Keratinocyte (primary cell): ENCODE results near the gene MXD3. TPM values are rescaled to one million over a fixed set of nuclear protein-coding genes. Genes with fewer than 3 reads are reported as not detected.

Experiments
- DNase-seq: peaks from one replicate; pipeline ENCODE4 v3.0.0-alpha.2; 2011; ENCODE audit warnings: low read depth, missing footprints, low spot score
- FAIRE-seq: peaks from 2 replicates; lab custom pipeline; 2011; peaks lifted over from hg19 to GRCh38; lab: Jason Lieb, UNC
- H2AFZ ChIP-seq: 2 replicates; pipeline ENCODE4 v1.6.0; 2012; ENCODE audit warnings: low read length, control low read depth, inconsistent platforms; ENCODE audit not compliant: control insufficient read depth
- H3K27ac ChIP-seq: 2 replicates; pipeline ENCODE4 v1.5.1; 2011; ENCODE audit warnings: low read length; ENCODE audit not compliant: control insufficient read depth, insufficient read depth
- H3K27me3 ChIP-seq: 3 replicates; pipeline ENCODE4 v1.6.0; 2011; ENCODE audit warnings: low read length; ENCODE audit not compliant: control insufficient read depth, insufficient read depth; ENCODE audit errors: extremely low read depth
- H3K36me3 ChIP-seq, 2 experiments: 2 replicates in 1 of 2; 3 replicates in 1 of 2; pipeline ENCODE4 v1.5.1; 2011; ENCODE audit warnings: low read length in 2 of 2, mild to moderate bottlenecking in 1 of 2; ENCODE audit not compliant: control insufficient read depth in 2 of 2, insufficient read depth in 2 of 2; ENCODE audit errors: extremely low read depth in 1 of 2
- H3K4me1 ChIP-seq: 3 replicates; pipeline ENCODE4 v1.5.1; 2011; ENCODE audit warnings: low read length; ENCODE audit not compliant: control insufficient read depth, insufficient read depth; ENCODE audit errors: extremely low read depth
- H3K4me2 ChIP-seq: 3 replicates; pipeline ENCODE4 v1.6.0; 2011; ENCODE audit warnings: low read depth, low read length; ENCODE audit not compliant: control insufficient read depth, insufficient read depth; ENCODE audit errors: extremely low read depth
- H3K4me3 ChIP-seq, 3 experiments: fragments of 200-600 bp in 1 of 3; sonication (generic) in 1 of 3; 2 replicates in 2 of 3; 3 replicates in 1 of 3; pipeline ENCODE4 v1.5.1; 2011 to 2016; ENCODE audit warnings: low read length in 3 of 3, mild to moderate bottlenecking in 3 of 3, control low read depth in 2 of 3, inconsistent platforms in 1 of 3, low read depth in 1 of 3, mixed read lengths in 1 of 3, mixed run types in 1 of 3, moderate library complexity in 1 of 3; ENCODE audit not compliant: control insufficient read depth in 2 of 3, insufficient read depth in 2 of 3; ENCODE audit errors: extremely low read depth in 1 of 3
- H3K79me2 ChIP-seq: 2 replicates; pipeline ENCODE4 v1.6.0; 2012; ENCODE audit warnings: low read length; ENCODE audit not compliant: control insufficient read depth, insufficient read depth
- H3K9ac ChIP-seq: 3 replicates; pipeline ENCODE4 v1.6.0; 2011; ENCODE audit warnings: low read length; ENCODE audit not compliant: control insufficient read depth, insufficient read depth; ENCODE audit errors: extremely low read depth
- H3K9me1 ChIP-seq: 3 replicates; pipeline ENCODE4 v1.6.0; 2011; ENCODE audit warnings: low read length; ENCODE audit not compliant: control insufficient read depth, insufficient read depth; ENCODE audit errors: extremely low read depth
- H3K9me3 ChIP-seq: 2 replicates; pipeline ENCODE4 v1.5.1; 2012; ENCODE audit warnings: low read depth, low read length; ENCODE audit not compliant: control insufficient read depth
- H4K20me1 ChIP-seq: 3 replicates; pipeline ENCODE4 v1.6.0; 2011; ENCODE audit warnings: low read length; ENCODE audit not compliant: control insufficient read depth, insufficient read depth; ENCODE audit errors: extremely low read depth
- CTCF ChIP-seq, 3 experiments: IDR thresholded peaks in 1 of 3; conservative IDR thresholded peaks in 1 of 3; optimal IDR thresholded peaks in 1 of 3; 2 replicates in 2 of 3; 3 replicates in 1 of 3; pipeline versions ENCODE3 to v1.5.1; 2011; ENCODE audit warnings: low read length in 3 of 3, mild to moderate bottlenecking in 3 of 3, moderate library complexity in 2 of 3, control low read depth in 1 of 3, inconsistent platforms in 1 of 3; ENCODE audit not compliant: insufficient read depth in 2 of 3; ENCODE audit errors: extremely low read depth in 1 of 3
- EZH2 ChIP-seq: IDR thresholded peaks from one replicate; pipeline ENCODE4 v1.6.1; 2012; ENCODE audit warnings: inconsistent platforms, mild to moderate bottlenecking, low read length, moderate library complexity
- dilution Hi-C: fragments of 300-500 bp; cut with MboI; formaldehyde crosslinking; loops from one replicate; pipeline ENCODE4 v1.7.0; 2020; ENCODE audit warnings: low sequenced_read_pairs; ENCODE audit not compliant: extremely low pct_ligation_motif_present
- polyA plus RNA-seq, 5 experiments: library from polyadenylated mRNA; depleted of rRNA in 3 of 5; stranded (reverse) in 3 of 5; stranded (forward) in 1 of 5; unstranded in 1 of 5; fragments of >200 nt; gene quantifications; 1 replicate in 1 of 5; 2 replicates in 3 of 5; 3 replicates in 1 of 5; pipeline versions ENCODE4 v1.2.1 to v1.2.3, GENCODE V29; 2011 to 2012; ENCODE audit warnings: missing spikeins in 2 of 5, low read depth in 1 of 5, low replicate concordance in 1 of 5

Gene MXD3
- polyA plus RNA-seq, 1 donor (not counting 4 experiments of a cell fraction or from before 2014, with no cell fraction given) = 0.97 TPM

GRCh38 chr5:177349362-177349647, 37.6 kb upstream of the MXD3 start:
- Histone ChIP-seq H3K79me2 (peaks cover 63% of the 10 kb centered on the region), H3K4me1 (peaks cover 25% of the 10 kb centered on the region), H3K27ac (no peak overlapping the region), H3K4me2 (peak overlapping the region; percentile 95), H3K9me1 (no peaks in the 10 kb centered on the region), H3K36me3 (peaks cover 12 to 23% of the 10 kb centered on the region in 2 experiments), H3K9ac (no peak overlapping the region), H3K9me3 (no peaks in the 10 kb centered on the region), H3K27me3 (no peaks in the 10 kb centered on the region), H2AFZ (no peak overlapping the region), H3K4me3 (no peak overlapping the region), H4K20me1 (peaks cover 4% of the 10 kb centered on the region)
- FAIRE-seq (no peak), DNase-seq (no peak)
- no peak for TF ChIP-seq EZH2
- TF ChIP-seq CTCF (optimal IDR thresholded peaks at IDR 0.05 in 1 of 3, IDR thresholded peaks at IDR 0.05 in 1 of 3, conservative IDR thresholded peaks at IDR 0.05 in 1 of 3; ENCODE audit: extremely low read depth in 1 of 3, insufficient read depth in 2 of 3, low read length in 3 of 3) = no peak
- dilution Hi-C loops = no loop called here

GRCh38 chr5:177347699-177348098, 36.0 kb upstream of the MXD3 start:
- H3K4me1 ChIP-seq = peaks cover 25% of the 10 kb centered on the region
- peaks cover 4% of the 10 kb centered on the region for H4K20me1 ChIP-seq
- no peaks in the 10 kb centered on the region for H3K9me3 ChIP-seq
- peaks cover 12 to 31% of the 10 kb centered on the region in 2 experiments for H3K36me3 ChIP-seq
- peaks cover 75% of the 10 kb centered on the region for H3K79me2 ChIP-seq
- DNase-seq = no peak
- no peak overlapping the region for H3K4me3 ChIP-seq
- no peak for TF ChIP-seq CTCF (optimal IDR thresholded peaks at IDR 0.05 in 1 of 3, IDR thresholded peaks at IDR 0.05 in 1 of 3, conservative IDR thresholded peaks at IDR 0.05 in 1 of 3; ENCODE audit: extremely low read depth in 1 of 3, insufficient read depth in 2 of 3, low read length in 3 of 3)
- TF ChIP-seq EZH2 = no peak
- no peak for FAIRE-seq
- no peak overlapping the region for H3K9ac ChIP-seq
- H3K4me2 ChIP-seq = no peak overlapping the region
- no peak overlapping the region for H3K27ac ChIP-seq
- no peaks in the 10 kb centered on the region for H3K27me3 ChIP-seq
- dilution Hi-C loops = no loop called here
- no peak overlapping the region for H2AFZ ChIP-seq
- no peaks in the 10 kb centered on the region for H3K9me1 ChIP-seq
